Gastroesophageal sphincter (tissue), 3 donors: ENCODE results near the gene LCN9.

Experiments
- POLR2A ChIP-seq, 2 donors: fragments of 450-650 bp; IDR thresholded peaks; one replicate each; pipeline ENCODE4 v1.6.1; 2017; ENCODE audit warnings: antibody characterized with exemption in 2 of 2, mild to moderate bottlenecking in 2 of 2, moderate library complexity in 1 of 2
- POLR2AphosphoS5 ChIP-seq: sonication (generic); formaldehyde crosslinking; IDR thresholded peaks from one replicate; pipeline ENCODE4 v1.6.1; 2017; ENCODE audit warnings: antibody characterized with exemption
- TF ChIP-seq, protein P1 (sequence below), 4 experiments: fragments of 200-600 bp in 2 of 4; fragments of 450-650 bp in 2 of 4; sonication (generic) in 1 of 4; IDR thresholded peaks; one replicate each; pipeline ENCODE4 v1.5.1; 2017 to 2019; ENCODE audit warnings: antibody characterized with exemption in 4 of 4, mild to moderate bottlenecking in 2 of 4, moderate library complexity in 2 of 4

GRCh38 chr9:135678236-135679017 lies 15.3 kb downstream of the LCN9 start:
- TF ChIP-seq, protein P1, sequence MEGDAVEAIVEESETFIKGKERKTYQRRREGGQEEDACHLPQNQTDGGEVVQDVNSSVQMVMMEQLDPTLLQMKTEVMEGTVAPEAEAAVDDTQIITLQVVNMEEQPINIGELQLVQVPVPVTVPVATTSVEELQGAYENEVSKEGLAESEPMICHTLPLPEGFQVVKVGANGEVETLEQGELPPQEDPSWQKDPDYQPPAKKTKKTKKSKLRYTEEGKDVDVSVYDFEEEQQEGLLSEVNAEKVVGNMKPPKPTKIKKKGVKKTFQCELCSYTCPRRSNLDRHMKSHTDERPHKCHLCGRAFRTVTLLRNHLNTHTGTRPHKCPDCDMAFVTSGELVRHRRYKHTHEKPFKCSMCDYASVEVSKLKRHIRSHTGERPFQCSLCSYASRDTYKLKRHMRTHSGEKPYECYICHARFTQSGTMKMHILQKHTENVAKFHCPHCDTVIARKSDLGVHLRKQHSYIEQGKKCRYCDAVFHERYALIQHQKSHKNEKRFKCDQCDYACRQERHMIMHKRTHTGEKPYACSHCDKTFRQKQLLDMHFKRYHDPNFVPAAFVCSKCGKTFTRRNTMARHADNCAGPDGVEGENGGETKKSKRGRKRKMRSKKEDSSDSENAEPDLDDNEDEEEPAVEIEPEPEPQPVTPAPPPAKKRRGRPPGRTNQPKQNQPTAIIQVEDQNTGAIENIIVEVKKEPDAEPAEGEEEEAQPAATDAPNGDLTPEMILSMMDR (IDR thresholded peaks at IDR 0.05): no peak
- TF ChIP-seq POLR2AphosphoS5 (no peak), POLR2A (IDR thresholded peaks at IDR 0.05) (no peak)
